Thyroid gland (tissue), 4 donors: Measurements from ENCODE around the gene TOR1A.

Experiments
- POLR2A ChIP-seq, 2 donors: fragments of 450-650 bp; IDR thresholded peaks; one replicate each; pipeline ENCODE4 v1.6.1; 2017; ENCODE audit warnings: antibody characterized with exemption in 2 of 2, mild to moderate bottlenecking in 2 of 2, moderate library complexity in 1 of 2
- TF ChIP-seq, protein P1 (sequence below), 6 experiments: fragments of 200-600 bp in 3 of 6; fragments of 450-650 bp in 3 of 6; sonication (generic) in 3 of 6; IDR thresholded peaks; one replicate each; pipeline ENCODE4 v1.5.1; 2016 to 2019; ENCODE audit warnings: antibody characterized with exemption in 6 of 6, mild to moderate bottlenecking in 2 of 6, inconsistent platforms in 1 of 6, moderate library complexity in 1 of 6

- TF ChIP-seq, protein P1, sequence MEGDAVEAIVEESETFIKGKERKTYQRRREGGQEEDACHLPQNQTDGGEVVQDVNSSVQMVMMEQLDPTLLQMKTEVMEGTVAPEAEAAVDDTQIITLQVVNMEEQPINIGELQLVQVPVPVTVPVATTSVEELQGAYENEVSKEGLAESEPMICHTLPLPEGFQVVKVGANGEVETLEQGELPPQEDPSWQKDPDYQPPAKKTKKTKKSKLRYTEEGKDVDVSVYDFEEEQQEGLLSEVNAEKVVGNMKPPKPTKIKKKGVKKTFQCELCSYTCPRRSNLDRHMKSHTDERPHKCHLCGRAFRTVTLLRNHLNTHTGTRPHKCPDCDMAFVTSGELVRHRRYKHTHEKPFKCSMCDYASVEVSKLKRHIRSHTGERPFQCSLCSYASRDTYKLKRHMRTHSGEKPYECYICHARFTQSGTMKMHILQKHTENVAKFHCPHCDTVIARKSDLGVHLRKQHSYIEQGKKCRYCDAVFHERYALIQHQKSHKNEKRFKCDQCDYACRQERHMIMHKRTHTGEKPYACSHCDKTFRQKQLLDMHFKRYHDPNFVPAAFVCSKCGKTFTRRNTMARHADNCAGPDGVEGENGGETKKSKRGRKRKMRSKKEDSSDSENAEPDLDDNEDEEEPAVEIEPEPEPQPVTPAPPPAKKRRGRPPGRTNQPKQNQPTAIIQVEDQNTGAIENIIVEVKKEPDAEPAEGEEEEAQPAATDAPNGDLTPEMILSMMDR (IDR thresholded peaks at IDR 0.05) = no peak
- no peak for TF ChIP-seq POLR2A (IDR thresholded peaks at IDR 0.05)
These were observed 9.0 kb upstream of the TOR1A start for GRCh38 chr9:129832982-129833381.
